Muscle of leg (tissue), 11 donors: ENCODE data around the gene DDR1. TPM values are rescaled to one million over a fixed set of nuclear protein-coding genes. Genes with fewer than 3 reads are reported as not detected.

Experiments used
- DNase-seq: peaks from one replicate; pipeline ENCODE4 v3.0.0; 2013
- H3K27ac ChIP-seq: one replicate; pipeline ENCODE4 v1.5.1; 2013; ENCODE audit warnings: mild to moderate bottlenecking, low read length, control low read depth
- H3K27me3 ChIP-seq: one replicate; pipeline ENCODE4 v1.6.1; 2013; ENCODE audit warnings: low read length; ENCODE audit not compliant: control insufficient read depth, insufficient read depth
- H3K36me3 ChIP-seq: one replicate; pipeline ENCODE4 v1.6.1; 2013; ENCODE audit warnings: low read length; ENCODE audit not compliant: control insufficient read depth, insufficient read depth
- H3K4me1 ChIP-seq: one replicate; pipeline ENCODE4 v1.6.1; 2013; ENCODE audit warnings: low read length; ENCODE audit not compliant: control insufficient read depth, insufficient read depth
- H3K4me3 ChIP-seq: one replicate; pipeline ENCODE4 v1.5.1; 2013; ENCODE audit warnings: low read length, control low read depth
- H3K9me3 ChIP-seq: replicated peaks from 2 replicates; pipeline ENCODE4 v1.6.1; 2013; ENCODE audit warnings: low read depth, low read length; ENCODE audit not compliant: control insufficient read depth
- WGBS: methylation state at CpG from one replicate; pipeline ENCODE4 v1.1.5; 2013; ENCODE audit warnings: missing lambda C conversion rate; ENCODE audit not compliant: insufficient coverage; 5-methylcytosine and 5-hydroxymethylcytosine counted together
- polyA plus RNA-seq, 8 donors: library from polyadenylated mRNA; unstranded; fragments of 120-200 nt; gene quantifications; one replicate each; pipeline versions ENCODE4 v1.2.1 to v1.2.3, GENCODE V29; 2013; ENCODE audit warnings: inconsistent platforms in 1 of 8, low replicate concordance in 1 of 8; ENCODE audit not compliant: insufficient read length in 8 of 8, insufficient read depth in 1 of 8
- total RNA-seq: library from RNA; stranded (reverse); fragments of 120-200 nt; gene quantifications from one replicate; pipeline ENCODE4 v1.2.4, GENCODE V29; 2013

The DDR1 gene
- total and polyA plus RNA-seq, 9 donors, result 42.4 to 87.4 (median 69.5) TPM

DNA sequence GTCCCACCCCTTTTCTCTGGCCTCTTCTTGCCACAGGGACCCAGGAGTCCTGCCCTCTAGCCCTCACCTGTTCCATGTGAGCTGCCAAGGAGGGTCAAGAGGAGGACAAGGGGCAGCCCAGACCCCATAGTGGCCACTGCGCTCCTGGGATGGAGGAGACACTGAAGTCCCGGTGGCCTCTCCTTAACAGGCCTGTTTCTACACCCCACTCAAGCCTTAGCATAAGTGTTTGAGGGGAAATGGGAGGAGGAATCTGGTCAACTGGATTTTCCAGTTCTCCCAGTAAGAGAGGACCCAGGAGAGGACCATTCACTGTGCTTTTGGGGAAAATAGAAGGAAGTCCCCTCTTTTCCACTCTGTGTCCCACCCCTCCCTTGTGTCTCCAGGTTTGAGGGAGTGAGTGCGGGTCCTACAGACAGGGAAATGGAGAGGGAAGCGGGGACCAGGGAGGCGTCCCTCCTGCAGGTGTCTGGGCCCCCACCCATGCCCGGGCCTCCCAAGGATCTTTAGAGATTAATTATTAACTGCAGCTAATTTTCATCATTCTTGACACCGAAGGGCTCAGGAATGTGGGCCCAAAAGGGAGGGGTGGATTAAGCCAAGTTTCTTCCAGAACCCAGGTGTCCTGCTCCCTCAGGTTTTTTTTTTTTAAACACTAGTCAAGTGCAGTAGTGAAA is 47.8 kb downstream of the DDR1 start, which contains the start of gene SFTA2:
Gene SFTA2 (minus strand): TSS at position 202 of the 677 bp plus-strand sequence. CDS start 74 bp downstream, at position 128.
- Histone ChIP-seq H3K27ac (no peak within 1 kb of the TSS), H3K4me3 (no peak within 1 kb of the TSS), H3K36me3 (peaks cover 2% of the 10 kb centered on the region), H3K4me1 (no peaks in the 10 kb centered on the region), H3K27me3 (peaks cover 9% of the 10 kb centered on the region), H3K9me3 (peaks cover 6% of the 10 kb centered on the region)
- WGBS, result 80% methylated on average over 1 of the region's 7 CpGs
- no peak for DNase-seq

DNA sequence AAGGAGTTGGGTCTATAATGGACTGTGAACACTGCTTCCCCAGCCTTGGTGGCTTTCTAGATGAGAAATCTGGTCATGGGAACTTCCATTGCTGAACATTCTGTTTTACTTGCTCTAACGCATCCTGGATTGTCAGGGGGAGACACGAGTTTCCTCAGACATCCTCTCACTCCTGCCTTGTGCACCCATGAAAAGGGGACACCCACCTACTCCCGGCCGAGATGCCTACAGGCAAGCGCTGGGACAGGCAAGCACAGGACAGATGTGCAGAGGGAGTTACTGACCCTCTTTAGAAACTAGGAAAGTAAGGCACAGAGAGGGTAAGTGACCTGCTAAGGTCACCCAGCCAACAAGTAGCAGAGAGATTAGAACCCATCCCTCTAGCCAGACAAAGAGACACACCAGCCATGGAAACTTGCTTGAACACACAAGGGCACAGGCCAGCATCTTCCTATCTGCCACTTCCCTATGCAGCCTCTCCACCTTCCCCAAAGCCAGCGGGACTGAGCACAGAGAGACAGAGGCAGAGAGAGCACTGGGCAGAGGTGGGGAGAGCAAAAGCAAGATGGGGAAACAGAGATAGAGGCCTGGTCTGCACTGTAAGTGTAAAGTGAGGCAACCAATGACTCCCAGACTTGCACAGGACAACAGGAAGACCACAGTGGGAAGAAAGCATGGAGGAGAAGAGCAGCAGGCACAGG is 48.5 kb downstream of the DDR1 start:
- Histone ChIP-seq H3K9me3 (peaks cover 6% of the 10 kb centered on the region), H3K27ac (no peak overlapping the region), H3K27me3 (peaks cover 11% of the 10 kb centered on the region), H3K4me3 (no peak overlapping the region), H3K4me1 (no peaks in the 10 kb centered on the region), H3K36me3 (no peaks in the 10 kb centered on the region)
- no CpG with 5 or more reads among the region's 6 CpGs for WGBS
- no peak for DNase-seq

DNA sequence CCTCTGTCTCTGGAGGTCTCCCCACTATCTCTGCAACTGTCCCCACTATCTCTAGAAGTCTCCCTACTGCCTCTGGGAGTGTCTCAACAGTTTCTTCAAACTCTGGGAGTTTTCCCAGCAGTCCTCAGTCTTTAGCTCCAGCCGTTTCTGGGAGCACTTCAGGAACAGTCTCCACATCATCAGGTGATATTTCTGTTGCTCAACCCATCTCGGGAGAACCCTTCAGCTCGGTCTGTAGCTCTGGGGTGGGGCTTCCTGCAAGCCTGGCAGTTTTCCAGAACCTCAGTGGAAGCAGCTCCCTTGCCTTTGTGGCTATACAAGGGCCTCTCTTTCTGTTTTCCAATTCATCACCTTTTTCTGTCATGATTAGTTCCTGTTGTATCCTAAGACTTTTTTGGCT is 50.7 kb downstream of the DDR1 start:
- Histone ChIP-seq H3K36me3 (no peaks in the 10 kb centered on the region), H3K4me1 (no peaks in the 10 kb centered on the region), H3K27me3 (peaks cover 11% of the 10 kb centered on the region), H3K9me3 (no peaks in the 10 kb centered on the region), H3K4me3 (no peak overlapping the region), H3K27ac (no peak overlapping the region)
- WGBS, result 39% methylated on average over 3 of the region's 3 CpGs
- no peak for DNase-seq

DNA sequence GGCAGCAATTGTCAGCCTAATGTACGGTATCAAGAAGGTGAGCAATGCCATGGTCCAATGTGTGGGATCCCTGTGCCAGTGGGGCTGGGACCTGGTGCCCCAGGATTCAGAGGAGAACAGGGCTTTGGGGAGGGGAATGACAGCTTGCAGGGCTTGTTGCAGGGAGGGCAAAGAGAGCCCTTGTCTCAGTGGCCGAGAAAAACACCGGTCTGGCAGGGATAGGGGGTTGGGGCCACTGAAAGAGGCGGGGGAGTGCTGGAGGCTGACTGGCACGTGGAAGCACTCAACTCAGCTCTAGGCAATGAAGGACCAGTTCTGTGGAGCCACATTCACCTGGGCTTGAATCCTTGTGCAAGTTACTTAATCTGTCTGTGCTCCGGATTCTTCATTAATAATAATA is 52.9 kb downstream of the DDR1 start:
- Histone ChIP-seq H3K36me3 (no peaks in the 10 kb centered on the region), H3K4me1 (no peaks in the 10 kb centered on the region), H3K4me3 (no peak overlapping the region), H3K27me3 (peaks cover 13% of the 10 kb centered on the region), H3K9me3 (no peaks in the 10 kb centered on the region), H3K27ac (no peak overlapping the region)
- 59% methylated on average over 3 of the region's 6 CpGs for WGBS
- DNase-seq, result no peak

DNA sequence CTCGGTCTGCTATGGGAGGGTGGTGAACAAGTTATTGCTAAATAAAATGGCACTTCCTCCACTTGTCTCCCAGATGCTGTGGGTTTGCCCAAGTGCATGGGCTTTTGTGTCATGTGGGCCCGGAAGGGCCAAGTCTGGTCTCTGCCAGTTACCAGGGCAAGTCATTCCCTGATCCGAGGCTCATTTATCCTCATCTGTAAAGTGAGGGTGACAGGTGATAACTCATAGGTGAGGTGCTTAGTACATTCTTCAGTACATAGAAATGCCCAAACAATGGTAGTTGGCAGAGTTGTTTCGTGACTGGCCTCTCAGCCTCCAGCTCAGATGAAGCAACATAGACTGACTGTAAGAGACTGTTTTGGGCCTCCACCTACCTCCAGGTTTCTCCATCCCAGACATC is 54.4 kb downstream of the DDR1 start:
- Histone ChIP-seq H3K4me1 (peaks cover 6% of the 10 kb centered on the region), H3K4me3 (no peak overlapping the region), H3K36me3 (no peaks in the 10 kb centered on the region), H3K9me3 (no peaks in the 10 kb centered on the region), H3K27ac (no peak overlapping the region), H3K27me3 (peaks cover 19% of the 10 kb centered on the region)
- no peak for DNase-seq
- 100% methylated on average over 1 of the region's 4 CpGs for WGBS

DNA sequence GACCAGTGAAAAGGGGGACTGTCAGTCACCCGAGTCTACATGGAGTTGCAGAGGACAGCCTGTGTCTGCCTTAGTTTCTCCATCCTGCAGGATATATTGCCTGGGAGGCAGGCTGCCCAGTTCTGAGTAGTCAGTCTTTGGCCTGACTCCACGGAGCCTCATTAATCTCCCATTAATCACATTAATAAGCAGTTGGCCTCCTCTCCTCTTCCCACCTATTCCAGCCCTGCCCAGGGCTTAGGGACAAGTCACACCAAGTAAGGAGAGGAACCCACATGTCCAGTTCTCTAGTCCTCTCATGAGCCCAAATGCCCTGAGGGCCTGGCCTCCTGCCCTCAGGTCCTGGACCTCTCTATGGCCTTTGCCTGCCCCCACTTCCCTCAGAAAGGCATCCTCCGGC is 55.2 kb downstream of the DDR1 start:
- no peak for DNase-seq
- Histone ChIP-seq H3K27me3 (peaks cover 21% of the 10 kb centered on the region), H3K27ac (no peak overlapping the region), H3K9me3 (no peaks in the 10 kb centered on the region), H3K36me3 (no peaks in the 10 kb centered on the region), H3K4me3 (no peak overlapping the region), H3K4me1 (peaks cover 6% of the 10 kb centered on the region)
- WGBS, result 54% methylated on average over 2 of the region's 3 CpGs

DNA sequence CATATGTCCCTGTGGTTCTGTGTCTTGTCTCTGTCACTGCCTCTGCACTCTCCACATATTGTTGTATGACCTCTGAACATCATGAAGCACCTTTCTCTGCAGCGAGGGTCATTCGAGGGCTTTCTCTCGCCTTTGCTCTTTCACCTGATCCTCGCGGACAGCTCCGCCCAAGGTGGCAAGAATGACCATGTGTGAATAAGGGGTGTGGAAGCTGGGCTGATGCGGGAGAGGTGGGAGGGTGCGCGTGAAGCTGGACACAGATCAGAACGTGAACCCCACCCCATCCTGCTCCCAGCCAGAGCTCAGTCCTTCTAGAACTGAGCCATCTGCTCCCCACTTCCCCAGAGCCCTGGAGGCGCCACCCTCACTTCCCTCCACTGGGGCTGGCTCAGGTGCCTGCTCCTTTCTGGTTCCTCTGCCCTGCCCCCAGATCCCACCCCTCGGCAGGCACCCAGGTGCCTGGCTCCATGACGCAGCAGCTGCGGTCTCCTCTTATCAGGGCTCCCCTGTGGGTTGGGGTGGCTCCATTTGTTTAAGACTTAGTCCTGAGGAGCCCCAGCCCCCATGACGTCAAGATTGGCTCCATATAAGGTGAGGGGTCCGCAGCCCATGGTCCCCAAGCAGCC is 56.2 kb downstream of the DDR1 start, which contains the start of gene MUCL3:
Gene MUCL3 (plus strand): TSS at position 613 of the 626 bp plus-strand sequence. CDS start 27 bp downstream, outside the sequence.
- H3K36me3 ChIP-seq, result no peaks in the 10 kb centered on the region
- H3K4me1 ChIP-seq, result peaks cover 6% of the 10 kb centered on the region
- no peaks in the 10 kb centered on the region for H3K9me3 ChIP-seq
- WGBS, result 72% methylated on average over 9 of the region's 16 CpGs
- peaks cover 21% of the 10 kb centered on the region for H3K27me3 ChIP-seq
- no peak within 1 kb of the TSS for H3K27ac ChIP-seq
- no peak within 1 kb of the TSS for H3K4me3 ChIP-seq
- no peak for DNase-seq

DNA sequence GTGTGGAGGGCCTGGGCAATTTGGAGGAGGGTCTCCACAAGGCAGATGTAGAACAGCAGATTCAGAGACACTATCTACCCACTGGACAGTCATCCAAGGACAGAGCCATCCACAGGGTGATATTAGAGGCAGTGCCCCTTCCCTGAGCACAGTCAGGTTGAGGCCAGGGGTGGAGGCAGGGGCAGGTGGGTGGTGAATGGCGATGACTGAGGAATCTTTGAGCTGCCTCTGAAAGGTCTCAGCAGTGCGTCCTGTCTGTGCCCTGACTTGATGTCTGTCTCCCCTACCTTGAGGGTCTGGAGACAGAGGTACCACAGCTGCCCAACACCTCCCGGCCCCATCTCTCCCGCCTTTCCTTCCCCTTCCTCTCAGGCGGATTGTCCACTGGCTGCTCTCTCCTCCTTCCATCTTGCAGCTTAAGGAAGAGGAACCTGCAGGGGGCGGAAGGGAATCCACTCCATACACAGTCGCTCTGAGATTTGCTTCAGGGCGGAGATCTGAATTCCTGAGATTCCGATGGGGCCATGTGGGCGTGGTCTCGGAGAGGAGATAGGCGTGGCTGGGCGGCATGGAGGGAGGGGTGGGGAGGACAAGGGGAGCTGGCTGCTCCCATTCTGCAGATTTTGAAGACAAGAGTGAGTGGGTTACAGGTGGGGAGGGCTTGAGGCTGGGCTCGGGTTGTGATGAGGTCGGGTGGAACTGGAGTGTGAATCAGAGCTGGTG is 58.2 kb downstream of the DDR1 start:
- WGBS, result 11% methylated on average over 15 of the region's 15 CpGs
- Histone ChIP-seq H3K9me3 (no peaks in the 10 kb centered on the region), H3K36me3 (no peaks in the 10 kb centered on the region), H3K4me1 (peaks cover 6% of the 10 kb centered on the region), H3K4me3 (no peak overlapping the region), H3K27ac (no peak overlapping the region), H3K27me3 (peaks cover 11% of the 10 kb centered on the region)
- peak; percentile 57 for DNase-seq

DNA sequence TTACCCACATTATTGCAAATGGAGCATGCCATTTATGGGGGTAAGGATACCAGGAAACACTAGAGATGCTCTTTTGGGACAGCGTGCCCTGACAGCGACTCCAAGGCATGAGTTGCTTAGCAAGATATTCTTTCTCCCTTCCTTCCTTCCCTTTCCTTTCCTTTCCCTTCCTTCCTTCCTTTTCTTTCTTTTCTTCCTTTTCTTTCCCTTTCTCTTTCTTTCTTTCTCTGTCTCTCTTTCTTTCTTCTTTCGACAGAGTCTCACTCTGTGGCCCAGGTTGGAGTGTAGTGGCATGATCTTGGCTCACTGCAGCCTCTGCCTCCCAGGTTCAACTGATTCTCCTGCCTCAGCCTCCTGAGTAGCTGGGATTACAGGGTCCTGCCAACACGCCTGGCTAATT is 59.7 kb downstream of the DDR1 start:
- peaks cover 6% of the 10 kb centered on the region for H3K4me1 ChIP-seq

DNA sequence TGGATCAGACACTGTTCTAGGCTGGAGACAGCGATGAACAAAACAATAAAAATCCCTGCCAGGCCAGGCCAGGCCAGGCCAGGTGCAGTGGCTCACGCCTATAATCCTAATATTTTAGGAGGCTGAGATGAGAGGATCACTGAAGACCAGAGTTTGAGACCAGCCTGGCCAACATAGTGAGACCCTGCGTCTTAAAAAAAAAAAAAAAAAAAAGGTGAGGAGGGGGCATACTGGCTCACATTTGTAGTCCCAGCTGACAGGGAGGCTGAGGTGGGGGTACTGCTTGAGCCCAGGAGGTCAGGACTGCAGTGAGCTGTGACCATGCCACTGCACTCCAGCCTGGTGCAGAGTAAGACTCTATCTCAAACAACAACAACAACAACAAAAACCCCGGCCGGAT is 61.0 kb downstream of the DDR1 start:
- Histone ChIP-seq H3K27ac (no peak overlapping the region), H3K9me3 (no peaks in the 10 kb centered on the region), H3K36me3 (no peaks in the 10 kb centered on the region), H3K4me3 (no peak overlapping the region), H3K4me1 (peaks cover 6% of the 10 kb centered on the region), H3K27me3 (peaks cover 16% of the 10 kb centered on the region)
- 93% methylated on average over 2 of the region's 5 CpGs for WGBS
- no peak for DNase-seq

More for the DNA sequence above, 59.7 kb downstream of the DDR1 start:
- no peak for DNase-seq
- no peak overlapping the region for H3K4me3 ChIP-seq
- WGBS, result 75% methylated on average over 3 of the region's 4 CpGs
- H3K27ac ChIP-seq, result no peak overlapping the region
- H3K27me3 ChIP-seq, result peaks cover 13% of the 10 kb centered on the region
- H3K36me3 ChIP-seq, result no peaks in the 10 kb centered on the region
- no peaks in the 10 kb centered on the region for H3K9me3 ChIP-seq
